Measurements from ENCODE around the gene RBM19. TPM values are rescaled to one million over a fixed set of nuclear protein-coding genes. Genes with fewer than 3 reads are reported as not detected.

RBM19 gene
- total and polyA plus RNA-seq, 2 donors (not counting 3 experiments of a cell fraction or from before 2014, with no cell fraction given): 13.2 to 34.4 TPM

- Histone ChIP-seq H3K4me1 (ENCODE audit: control insufficient read depth, extremely low read depth, insufficient read depth, low read length) (no peaks in the 10 kb centered on the region), H3K27ac (ENCODE audit: insufficient read depth, low read depth, low read length) (no peak overlapping the region), H3K9me3 (replicated peaks; ENCODE audit: control insufficient read depth, insufficient read depth, low read length) (no peaks in the 10 kb centered on the region), H3K4me3 (replicated peaks in 1 of 3; ENCODE audit: insufficient read depth in 1 of 3, low read depth in 1 of 3, low read length in 3 of 3) (no peak overlapping the region), H3K36me3 (ENCODE audit: control insufficient read depth in 2 of 2, extremely low read depth in 1 of 2, insufficient read depth in 2 of 2, low read length in 2 of 2) (no peaks in the 10 kb centered on the region), H3K9ac (replicated peaks; ENCODE audit: extremely low read depth, insufficient read depth, low read length) (no peak overlapping the region), H2AFZ (ENCODE audit: low read depth, low read length) (no peak overlapping the region), H3K4me2 (ENCODE audit: insufficient read depth, low read length) (no peak overlapping the region), H3K79me2 (ENCODE audit: control insufficient read depth, insufficient read depth, low read length) (no peaks in the 10 kb centered on the region), H3K27me3 (ENCODE audit: control insufficient read depth in 2 of 2, insufficient read depth in 2 of 2, low read length in 2 of 2) (no peaks in the 10 kb centered on the region), H3K9me1 (replicated peaks; ENCODE audit: control insufficient read depth, extremely low read depth, insufficient read depth, low read length) (no peaks in the 10 kb centered on the region), H4K20me1 (replicated peaks; ENCODE audit: control insufficient read depth, extremely low read depth, insufficient read depth, low read length) (no peaks in the 10 kb centered on the region)
- dilution Hi-C loops (cut with MboI; ENCODE audit: extremely low pct_ligation_motif_present, low sequenced_read_pairs): no loop called here
- CTCF ChIA-PET: no interaction called here
- no TSS peak for BruUV-seq (replicated peaks)
- DNase-seq (ENCODE audit: low read depth, low spot score) (no peak), FAIRE-seq (no peak)
- no peak for TF ChIP-seq MYC (IDR thresholded peaks at IDR 0.05; ENCODE audit: low read depth, low read length)
- no peak for TF ChIP-seq EZH2 (IDR thresholded peaks at IDR 0.05; ENCODE audit: borderline replicate concordance, low read depth, low read length, severe bottlenecking)
- TF ChIP-seq MAX (IDR thresholded peaks at IDR 0.05; ENCODE audit: insufficient read depth, insufficient read length): no peak
- TF ChIP-seq JUN (IDR thresholded peaks at IDR 0.05; ENCODE audit: borderline replicate concordance, insufficient read depth, insufficient read length, low read depth): no peak
- no peak for TF ChIP-seq FOS (IDR thresholded peaks at IDR 0.05; ENCODE audit: borderline replicate concordance, insufficient read depth, low read length)
- no peak for TF ChIP-seq POLR2AphosphoS5 (IDR thresholded peaks at IDR 0.05; ENCODE audit: insufficient read depth, low read depth, low read length)
- no peak for TF ChIP-seq GATA2 (IDR thresholded peaks at IDR 0.05; ENCODE audit: insufficient read depth, insufficient read length, low read depth, low read length)
- no peak for TF ChIP-seq POLR2A (IDR thresholded peaks at IDR 0.05; ENCODE audit: low read depth, low read length)
- intact Hi-C loops (cut with micrococcal nuclease): no loop called here
- POLR2A ChIA-PET: no interaction called here
Measured at GRCh38 chr12:113870890-113871289, 95.2 kb downstream of the RBM19 start.

GRCh38 chr12:113870035-113870434 lies 96.1 kb downstream of the RBM19 start:
- no peak overlapping the region for H3K27ac ChIP-seq (ENCODE audit: insufficient read depth, low read depth, low read length)
- no peaks in the 10 kb centered on the region for H3K27me3 ChIP-seq (ENCODE audit: control insufficient read depth in 2 of 2, insufficient read depth in 2 of 2, low read length in 2 of 2)
- FAIRE-seq (no peak), DNase-seq (ENCODE audit: low read depth, low spot score) (no peak)
- H3K9me1 ChIP-seq (replicated peaks; ENCODE audit: control insufficient read depth, extremely low read depth, insufficient read depth, low read length): no peaks in the 10 kb centered on the region
- no peaks in the 10 kb centered on the region for H3K36me3 ChIP-seq (ENCODE audit: control insufficient read depth in 2 of 2, extremely low read depth in 1 of 2, insufficient read depth in 2 of 2, low read length in 2 of 2)
- CTCF ChIA-PET: no interaction called here
- dilution Hi-C loops (cut with MboI; ENCODE audit: extremely low pct_ligation_motif_present, low sequenced_read_pairs) (no loop called here), intact Hi-C loops (cut with micrococcal nuclease) (no loop called here)
- no peak overlapping the region for H2AFZ ChIP-seq (ENCODE audit: low read depth, low read length)
- TF ChIP-seq, protein P1, sequence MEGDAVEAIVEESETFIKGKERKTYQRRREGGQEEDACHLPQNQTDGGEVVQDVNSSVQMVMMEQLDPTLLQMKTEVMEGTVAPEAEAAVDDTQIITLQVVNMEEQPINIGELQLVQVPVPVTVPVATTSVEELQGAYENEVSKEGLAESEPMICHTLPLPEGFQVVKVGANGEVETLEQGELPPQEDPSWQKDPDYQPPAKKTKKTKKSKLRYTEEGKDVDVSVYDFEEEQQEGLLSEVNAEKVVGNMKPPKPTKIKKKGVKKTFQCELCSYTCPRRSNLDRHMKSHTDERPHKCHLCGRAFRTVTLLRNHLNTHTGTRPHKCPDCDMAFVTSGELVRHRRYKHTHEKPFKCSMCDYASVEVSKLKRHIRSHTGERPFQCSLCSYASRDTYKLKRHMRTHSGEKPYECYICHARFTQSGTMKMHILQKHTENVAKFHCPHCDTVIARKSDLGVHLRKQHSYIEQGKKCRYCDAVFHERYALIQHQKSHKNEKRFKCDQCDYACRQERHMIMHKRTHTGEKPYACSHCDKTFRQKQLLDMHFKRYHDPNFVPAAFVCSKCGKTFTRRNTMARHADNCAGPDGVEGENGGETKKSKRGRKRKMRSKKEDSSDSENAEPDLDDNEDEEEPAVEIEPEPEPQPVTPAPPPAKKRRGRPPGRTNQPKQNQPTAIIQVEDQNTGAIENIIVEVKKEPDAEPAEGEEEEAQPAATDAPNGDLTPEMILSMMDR (IDR thresholded peaks at IDR 0.05; ENCODE audit: extremely low read depth in 1 of 2, insufficient read depth in 1 of 2, low read depth in 1 of 2, low read length in 2 of 2): no peak
- TF ChIP-seq FOS (IDR thresholded peaks at IDR 0.05; ENCODE audit: borderline replicate concordance, insufficient read depth, low read length): no peak
- TF ChIP-seq MYC (IDR thresholded peaks at IDR 0.05; ENCODE audit: low read depth, low read length): no peak
- TF ChIP-seq MAX (IDR thresholded peaks at IDR 0.05; ENCODE audit: insufficient read depth, insufficient read length): no peak
- no peak for TF ChIP-seq GATA2 (IDR thresholded peaks at IDR 0.05; ENCODE audit: insufficient read depth, insufficient read length, low read depth, low read length)
- TF ChIP-seq POLR2A (IDR thresholded peaks at IDR 0.05; ENCODE audit: low read depth, low read length): no peak
- no peak for TF ChIP-seq POLR2AphosphoS5 (IDR thresholded peaks at IDR 0.05; ENCODE audit: insufficient read depth, low read depth, low read length)
- TF ChIP-seq JUN (IDR thresholded peaks at IDR 0.05; ENCODE audit: borderline replicate concordance, insufficient read depth, insufficient read length, low read depth): no peak
- TF ChIP-seq EZH2 (IDR thresholded peaks at IDR 0.05; ENCODE audit: borderline replicate concordance, low read depth, low read length, severe bottlenecking): no peak
- BruUV-seq (replicated peaks): no TSS peak
- no peak overlapping the region for H3K4me3 ChIP-seq (replicated peaks in 1 of 3; ENCODE audit: insufficient read depth in 1 of 3, low read depth in 1 of 3, low read length in 3 of 3)
- no peak overlapping the region for H3K4me2 ChIP-seq (ENCODE audit: insufficient read depth, low read length)
- no peak overlapping the region for H3K9ac ChIP-seq (replicated peaks; ENCODE audit: extremely low read depth, insufficient read depth, low read length)
- POLR2A ChIA-PET: no interaction called here
- no peaks in the 10 kb centered on the region for H3K79me2 ChIP-seq (ENCODE audit: control insufficient read depth, insufficient read depth, low read length)
- H3K9me3 ChIP-seq (replicated peaks; ENCODE audit: control insufficient read depth, insufficient read depth, low read length): no peaks in the 10 kb centered on the region
- H3K4me1 ChIP-seq (ENCODE audit: control insufficient read depth, extremely low read depth, insufficient read depth, low read length): no peaks in the 10 kb centered on the region
- H4K20me1 ChIP-seq (replicated peaks; ENCODE audit: control insufficient read depth, extremely low read depth, insufficient read depth, low read length): no peaks in the 10 kb centered on the region

Measured in endothelial cell of umbilical vein (primary cell).